WI38 (cell line): ENCODE results near the gene TIMM10.

Experiments
- H3K4me3 ChIP-seq: 2 replicates; pipeline ENCODE4 v1.5.1; 2011; ENCODE audit warnings: low read depth, mild to moderate bottlenecking, control low read depth, low read length
- TF ChIP-seq, protein P1 (sequence below): IDR thresholded peaks from 2 replicates; pipeline ENCODE4 v1.5.1; 2012; ENCODE audit warnings: low read depth, mild to moderate bottlenecking, control low read depth, low read length

TIMM10 gene

DNA sequence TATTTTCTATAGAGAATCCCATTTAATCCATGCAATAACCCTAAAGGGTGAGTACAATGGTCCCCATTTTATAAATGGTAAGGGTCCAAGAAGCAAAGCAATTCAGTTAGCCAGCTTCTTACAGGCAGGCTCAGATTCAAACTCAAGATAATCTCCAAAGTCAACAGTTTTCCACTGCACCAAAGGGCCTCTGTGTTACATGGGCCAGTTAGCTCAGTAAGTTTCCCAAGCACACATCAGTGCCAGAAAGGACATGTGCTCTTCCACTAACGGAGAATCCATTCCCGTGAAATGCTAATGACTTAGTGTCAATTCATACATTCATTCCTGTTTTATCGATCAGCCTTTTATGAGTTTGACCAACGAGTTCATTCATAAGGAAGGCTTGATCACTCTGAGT lies 26.0 kb downstream of the TIMM10 start:
- TF ChIP-seq, protein P1, sequence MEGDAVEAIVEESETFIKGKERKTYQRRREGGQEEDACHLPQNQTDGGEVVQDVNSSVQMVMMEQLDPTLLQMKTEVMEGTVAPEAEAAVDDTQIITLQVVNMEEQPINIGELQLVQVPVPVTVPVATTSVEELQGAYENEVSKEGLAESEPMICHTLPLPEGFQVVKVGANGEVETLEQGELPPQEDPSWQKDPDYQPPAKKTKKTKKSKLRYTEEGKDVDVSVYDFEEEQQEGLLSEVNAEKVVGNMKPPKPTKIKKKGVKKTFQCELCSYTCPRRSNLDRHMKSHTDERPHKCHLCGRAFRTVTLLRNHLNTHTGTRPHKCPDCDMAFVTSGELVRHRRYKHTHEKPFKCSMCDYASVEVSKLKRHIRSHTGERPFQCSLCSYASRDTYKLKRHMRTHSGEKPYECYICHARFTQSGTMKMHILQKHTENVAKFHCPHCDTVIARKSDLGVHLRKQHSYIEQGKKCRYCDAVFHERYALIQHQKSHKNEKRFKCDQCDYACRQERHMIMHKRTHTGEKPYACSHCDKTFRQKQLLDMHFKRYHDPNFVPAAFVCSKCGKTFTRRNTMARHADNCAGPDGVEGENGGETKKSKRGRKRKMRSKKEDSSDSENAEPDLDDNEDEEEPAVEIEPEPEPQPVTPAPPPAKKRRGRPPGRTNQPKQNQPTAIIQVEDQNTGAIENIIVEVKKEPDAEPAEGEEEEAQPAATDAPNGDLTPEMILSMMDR: no peak
- H3K4me3 ChIP-seq: no peak overlapping the region

DNA sequence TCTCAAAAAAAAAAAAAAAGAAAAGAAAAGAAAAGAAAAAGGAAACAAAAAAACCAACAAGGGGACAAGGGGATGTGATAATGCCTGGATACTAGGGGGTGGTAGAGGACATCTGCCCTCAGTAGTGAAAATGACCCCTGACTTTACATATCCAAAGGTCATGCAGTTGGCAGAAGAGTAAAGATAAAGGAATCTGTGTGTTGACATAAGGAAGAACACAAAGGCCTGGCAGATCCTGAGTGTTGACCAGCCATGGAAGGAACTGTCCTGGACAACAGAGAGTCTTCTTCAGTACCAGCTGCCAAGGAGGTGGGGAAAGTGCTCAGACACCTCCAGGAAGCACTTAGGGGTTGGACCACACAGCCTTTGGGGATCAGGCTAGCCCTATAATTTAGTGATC lies 27.7 kb downstream of the TIMM10 start:
- no peak overlapping the region for H3K4me3 ChIP-seq
- TF ChIP-seq, protein P1: no peak

DNA sequence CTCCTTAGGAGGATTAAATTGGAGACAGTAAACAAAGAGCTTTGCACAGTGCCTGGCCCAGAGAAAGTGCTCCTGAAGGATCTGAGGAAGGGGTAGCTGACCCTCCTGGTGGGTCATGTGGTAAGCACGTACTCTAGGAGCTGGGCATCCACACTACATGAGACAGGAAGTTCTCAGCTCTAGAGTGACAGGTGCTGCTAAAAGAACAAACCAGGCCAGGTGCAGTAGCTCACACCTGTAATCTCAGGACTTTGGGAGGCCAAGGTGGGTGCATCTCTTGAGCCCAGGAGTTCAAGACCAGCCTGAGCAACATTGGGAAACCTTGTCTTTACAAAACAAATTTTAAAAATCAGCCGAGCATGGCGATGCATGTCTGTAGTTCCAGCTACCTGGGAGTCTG lies 28.2 kb downstream of the TIMM10 start:
- TF ChIP-seq, protein P1: no peak
- H3K4me3 ChIP-seq: no peak overlapping the region

DNA sequence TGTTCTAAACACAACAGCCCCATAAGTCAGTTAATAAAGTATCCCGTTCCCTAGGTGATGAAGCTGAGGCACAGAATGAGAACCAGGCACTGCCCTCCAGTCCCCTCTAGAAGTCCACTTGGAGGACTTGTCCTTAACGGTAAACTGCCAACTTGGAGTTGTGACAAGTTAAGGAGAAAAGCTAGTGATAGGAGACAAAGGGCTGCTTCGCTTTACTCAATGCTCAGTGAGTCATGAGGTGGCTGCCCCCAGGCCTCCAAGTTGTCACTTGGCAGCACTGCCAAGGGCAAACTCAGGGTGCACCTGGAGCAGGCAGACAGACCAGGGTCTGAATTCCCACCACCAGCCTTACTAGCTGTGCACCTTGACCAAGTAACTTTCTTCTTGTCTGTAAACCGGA lies 28.6 kb downstream of the TIMM10 start:
- TF ChIP-seq, protein P1: no peak
- H3K4me3 ChIP-seq: no peak overlapping the region

DNA sequence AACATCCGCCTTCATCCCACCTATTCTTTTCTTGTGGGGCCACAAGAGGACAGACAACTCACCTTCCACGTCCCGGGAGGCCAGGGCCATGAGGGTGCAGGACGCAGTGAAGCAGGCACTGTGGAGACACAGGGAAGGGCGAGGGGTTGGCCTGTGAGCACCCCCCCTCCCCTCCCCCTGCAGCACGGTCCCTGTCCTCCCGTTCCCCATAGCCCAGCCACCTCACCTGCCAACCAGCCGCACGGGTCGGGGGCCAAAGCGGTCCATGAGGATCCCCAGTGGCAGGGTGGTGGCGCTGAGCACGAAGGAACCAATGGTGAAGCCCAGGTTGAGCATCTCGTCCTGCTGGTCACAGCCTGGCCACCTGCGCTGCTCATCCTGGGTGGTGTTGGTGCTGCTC lies 29.6 kb downstream of the TIMM10 start:
- TF ChIP-seq, protein P1: no peak

DNA sequence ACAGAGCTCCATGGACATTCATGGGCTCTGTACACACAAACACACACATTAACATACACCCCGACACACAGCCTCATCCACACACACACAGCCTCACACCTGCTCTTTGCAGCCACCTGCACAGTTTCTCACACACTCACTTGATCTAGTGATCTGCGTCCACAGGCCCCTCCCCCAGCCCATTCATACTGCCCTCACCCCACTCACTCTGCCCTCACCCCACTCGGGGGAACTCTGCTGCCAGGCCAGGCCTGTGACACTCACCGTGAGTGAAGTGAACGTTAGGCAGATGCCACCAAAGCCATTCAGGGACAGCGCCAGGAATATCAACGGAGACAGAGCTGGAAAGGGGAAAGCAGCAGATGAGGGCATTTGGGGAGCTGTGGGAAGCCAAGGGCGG lies 30.0 kb downstream of the TIMM10 start:
- TF ChIP-seq, protein P1: no peak
- H3K4me3 ChIP-seq: no peak overlapping the region

More for the DNA sequence above, 29.6 kb downstream of the TIMM10 start:
- no peak overlapping the region for H3K4me3 ChIP-seq

DNA sequence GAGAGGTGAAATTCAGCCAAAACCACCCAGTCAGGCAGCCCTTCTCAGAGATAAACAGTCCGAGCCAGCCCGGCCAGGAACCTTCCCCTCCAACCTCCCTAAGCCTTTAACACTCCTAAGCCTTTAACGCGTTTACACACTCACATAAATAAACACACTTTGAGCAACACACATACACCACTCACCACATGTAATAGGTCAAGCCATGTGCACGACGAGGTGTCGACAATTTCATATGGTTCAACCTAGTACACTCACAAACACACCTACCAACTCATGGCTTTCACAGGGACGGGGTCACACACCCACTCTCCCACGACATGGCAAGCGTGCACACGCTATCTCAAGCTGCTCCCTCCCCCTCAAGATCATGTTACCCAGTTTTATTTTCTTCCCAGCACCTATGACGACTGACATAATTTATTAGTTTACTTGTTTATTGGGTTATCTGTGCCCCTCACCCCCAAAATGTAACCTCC lies 30.5 kb downstream of the TIMM10 start:
- TF ChIP-seq, protein P1: no peak

More for the DNA sequence above, 30.5 kb downstream of the TIMM10 start:
- H3K4me3 ChIP-seq: peak overlapping the region; percentile 43
